H9 (cell line): ENCODE measurements around the gene STPG1. TPM values are rescaled to one million over a fixed set of nuclear protein-coding genes. Genes with fewer than 3 reads are reported as not detected.

Source experiments
- DNase-seq: peaks from one replicate; pipeline ENCODE4 v3.0.0-alpha.2; 2017
- H2AFZ ChIP-seq: one replicate; pipeline ENCODE4 v1.6.1; 2013; ENCODE audit warnings: mild to moderate bottlenecking, low read length, control low read depth, moderate library complexity
- H2AK5ac ChIP-seq: 2 replicates; pipeline ENCODE4 v1.6.1; 2013; ENCODE audit warnings: low read length, control low read depth, mixed read lengths; ENCODE audit not compliant: insufficient read length
- H2BK120ac ChIP-seq: one replicate; pipeline ENCODE4 v1.6.1; 2013; ENCODE audit warnings: low read depth, mild to moderate bottlenecking, low read length, control low read depth, inconsistent platforms; ENCODE audit not compliant: poor library complexity, severe bottlenecking
- H2BK12ac ChIP-seq: 2 replicates; pipeline ENCODE4 v1.6.1; 2013; ENCODE audit warnings: low read length, control low read depth, mixed read lengths, low read depth; ENCODE audit not compliant: insufficient read length
- H2BK15ac ChIP-seq: 2 replicates; pipeline ENCODE4 v1.6.1; 2013; ENCODE audit warnings: low read depth, low read length, control low read depth
- H2BK20ac ChIP-seq: one replicate; pipeline ENCODE4 v1.6.1; 2013; ENCODE audit warnings: low read depth, mild to moderate bottlenecking, low read length, control low read depth, inconsistent platforms; ENCODE audit not compliant: poor library complexity, severe bottlenecking
- H2BK5ac ChIP-seq: 2 replicates; pipeline ENCODE4 v1.6.1; 2013; ENCODE audit warnings: low read length, control low read depth, mixed read lengths; ENCODE audit not compliant: insufficient read length
- H3K14ac ChIP-seq: 2 replicates; pipeline ENCODE4 v1.6.1; 2013; ENCODE audit warnings: low read length, control low read depth; ENCODE audit not compliant: insufficient read depth
- H3K18ac ChIP-seq: 2 replicates; pipeline ENCODE4 v1.6.1; 2013; ENCODE audit warnings: low read depth, mild to moderate bottlenecking, mixed read lengths, low read length, control low read depth; ENCODE audit not compliant: insufficient read length
- H3K23ac ChIP-seq: 2 replicates; pipeline ENCODE4 v1.6.1; 2013; ENCODE audit warnings: low read length, control low read depth, mixed read lengths, low read depth; ENCODE audit not compliant: insufficient read length
- H3K23me2 ChIP-seq: 2 replicates; pipeline ENCODE4 v1.6.1; 2013; ENCODE audit warnings: low read depth, mild to moderate bottlenecking, mixed read lengths, low read length, control low read depth; ENCODE audit not compliant: insufficient read length, poor library complexity, severe bottlenecking
- H3K27ac ChIP-seq: 2 replicates; pipeline ENCODE4 v1.5.1; 2013; ENCODE audit warnings: low read length, control low read depth, mixed read lengths, low read depth; ENCODE audit not compliant: insufficient read length
- H3K27me3 ChIP-seq: 2 replicates; pipeline ENCODE4 v1.6.1; 2013; ENCODE audit warnings: low read length, control low read depth, inconsistent platforms; ENCODE audit not compliant: insufficient read depth
- H3K4ac ChIP-seq: 2 replicates; pipeline ENCODE4 v1.6.1; 2013; ENCODE audit warnings: low read depth, mild to moderate bottlenecking, control low read depth, inconsistent platforms, low read length, moderate library complexity
- H3K4me1 ChIP-seq: 2 replicates; pipeline ENCODE4 v1.6.1; 2013; ENCODE audit warnings: low read length, control low read depth, inconsistent platforms; ENCODE audit not compliant: insufficient read depth
- H3K4me2 ChIP-seq: 2 replicates; pipeline ENCODE4 v1.6.1; 2013; ENCODE audit warnings: low read length, control low read depth, mixed read lengths; ENCODE audit not compliant: insufficient read length, insufficient read depth
- H3K56ac ChIP-seq: 2 replicates; pipeline ENCODE4 v1.6.1; 2013; ENCODE audit warnings: low read depth, mild to moderate bottlenecking, mixed read lengths, low read length, control low read depth; ENCODE audit not compliant: insufficient read length
- H3K79me1 ChIP-seq: 2 replicates; pipeline ENCODE4 v1.6.1; 2013; ENCODE audit warnings: low read depth, mild to moderate bottlenecking, moderate library complexity, low read length, control low read depth, inconsistent platforms; ENCODE audit not compliant: insufficient read depth, poor library complexity, severe bottlenecking
- H3K79me2 ChIP-seq: 2 replicates; pipeline ENCODE4 v1.6.1; 2013; ENCODE audit warnings: low read length, control low read depth, inconsistent platforms; ENCODE audit not compliant: insufficient read depth
- H3K9ac ChIP-seq: 2 replicates; pipeline ENCODE4 v1.6.1; 2013; ENCODE audit warnings: low read length, control low read depth, mixed read lengths; ENCODE audit not compliant: insufficient read length; ENCODE audit errors: extremely low read depth
- H3K9me3 ChIP-seq: one replicate; pipeline ENCODE4 v1.6.1; 2013; ENCODE audit warnings: low read depth, low read length, inconsistent platforms; ENCODE audit not compliant: control insufficient read depth
- H3T11ph ChIP-seq: one replicate; pipeline ENCODE4 v1.6.1; 2013; ENCODE audit warnings: mild to moderate bottlenecking, low read length, control low read depth, inconsistent platforms
- H4K20me1 ChIP-seq: one replicate; pipeline ENCODE4 v1.6.1; 2013; ENCODE audit not compliant: control insufficient read depth, insufficient read length, insufficient read depth
- H4K5ac ChIP-seq: 2 replicates; pipeline ENCODE4 v1.6.1; 2013; ENCODE audit warnings: low read depth, mild to moderate bottlenecking, mixed read lengths, low read length, control low read depth; ENCODE audit not compliant: insufficient read length
- H4K8ac ChIP-seq: replicated peaks from 2 replicates; pipeline ENCODE4 v1.6.1; 2013; ENCODE audit warnings: low read length, control low read depth, mixed read lengths, low read depth; ENCODE audit not compliant: insufficient read length
- H4K91ac ChIP-seq: 2 replicates; pipeline ENCODE4 v1.6.1; 2013; ENCODE audit warnings: low read depth, mild to moderate bottlenecking, moderate library complexity, mixed read lengths, low read length, control low read depth; ENCODE audit not compliant: insufficient read length
- H3K27ac Mint-ChIP-seq, 3 experiments: 2 replicates in 2 of 3; 3 replicates in 1 of 3; pipeline ENCODE4 v1.8.0; 2020 to 2021; ENCODE audit warnings: mixed read lengths in 3 of 3, mild to moderate bottlenecking in 1 of 3, moderate library complexity in 1 of 3
- H3K27me3 Mint-ChIP-seq: 2 replicates; pipeline ENCODE4 v1.8.0; 2021; ENCODE audit warnings: low read depth, mild to moderate bottlenecking, moderate library complexity, mixed read lengths
- H3K36me3 Mint-ChIP-seq, 3 experiments: 2 replicates in 2 of 3; 3 replicates in 1 of 3; pipeline ENCODE4 v1.8.0; 2020 to 2021; ENCODE audit warnings: low read depth in 3 of 3, mixed read lengths in 3 of 3; ENCODE audit not compliant: insufficient read depth in 1 of 3
- H3K4me1 Mint-ChIP-seq, 2 experiments: 2 replicates each; pipeline ENCODE4 v1.8.0; 2020; ENCODE audit warnings: mixed read lengths in 2 of 2
- H3K4me3 Mint-ChIP-seq, 2 experiments: 2 replicates in 1 of 2; 3 replicates in 1 of 2; pipeline ENCODE4 v1.8.0; 2020 to 2021; ENCODE audit warnings: mild to moderate bottlenecking in 2 of 2, mixed read lengths in 2 of 2, moderate library complexity in 1 of 2
- H3K9me3 Mint-ChIP-seq, 2 experiments: 2 replicates in 1 of 2; 3 replicates in 1 of 2; pipeline ENCODE4 v1.8.0; 2020; ENCODE audit warnings: mild to moderate bottlenecking in 2 of 2, mixed read lengths in 2 of 2, moderate library complexity in 1 of 2
- CTCF ChIP-seq: fragments of 200-600 bp; sonication (generic); conservative IDR thresholded peaks from 3 replicates; pipeline ENCODE4 v1.8.0; 2021; ENCODE audit warnings: antibody characterized with exemption, mild to moderate bottlenecking
- WGBS: extraction: QIAGEN DNeasy Blood & Tissue Kit; methylation state at CpG from one replicate; pipeline ENCODE4 v1.1.7; 2013; ENCODE audit warnings: missing lambda C conversion rate, low lambda C conversion rate, mixed read lengths; ENCODE audit not compliant: insufficient read length; ENCODE audit errors: extremely low coverage; 5-methylcytosine and 5-hydroxymethylcytosine counted together
- total RNA-seq: library from RNA; stranded (reverse); gene quantifications from 2 replicates; pipeline ENCODE4 v1.2.1, GENCODE V29; 2021

Gene STPG1
- total RNA-seq, 1 experiment from 2014 or later = 8.3 TPM

DNA sequence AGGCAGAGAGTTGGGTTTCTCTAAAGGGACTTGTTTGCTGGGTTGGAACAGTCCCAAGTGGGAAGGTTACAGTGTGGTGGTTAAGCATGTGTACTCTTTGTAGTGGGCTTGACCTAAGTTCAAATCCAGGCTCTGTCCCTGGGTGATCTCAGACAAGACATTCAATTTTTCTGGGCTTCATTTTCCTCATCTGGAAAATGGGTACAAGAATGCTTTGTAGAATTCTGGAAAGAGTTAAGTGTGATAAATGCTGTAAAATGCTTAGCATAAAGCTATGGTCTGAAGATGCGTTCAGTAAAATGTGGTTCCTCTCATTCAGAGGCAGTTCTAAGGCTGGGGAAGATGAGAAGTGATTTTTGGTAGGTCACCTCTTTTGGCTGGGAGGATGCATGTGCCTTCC, 93.6 kb downstream of the STPG1 start:
- Histone ChIP-seq H2BK120ac (no peak overlapping the region), H3K23ac (no peak overlapping the region), H3K27ac (no peak overlapping the region), H2BK15ac (no peak overlapping the region), H3T11ph (no peak overlapping the region), H2BK5ac (no peak overlapping the region), H2AK5ac (no peak overlapping the region), H4K91ac (no peak overlapping the region), H4K5ac (no peak overlapping the region), H4K20me1 (peaks cover 3% of the 10 kb centered on the region), H2AFZ (no peak overlapping the region), H2BK12ac (no peak overlapping the region), H3K14ac (no peak overlapping the region), H4K8ac (no peak overlapping the region), H3K4me2 (peak overlapping the region; percentile 85), H3K56ac (no peak overlapping the region), H3K79me2 (no peaks in the 10 kb centered on the region), H3K9me3 (no peaks in the 10 kb centered on the region), H3K4me1 (no peaks in the 10 kb centered on the region), H3K79me1 (no peaks in the 10 kb centered on the region), H3K4ac (no peak overlapping the region), H3K27me3 (peaks cover 8% of the 10 kb centered on the region; the same call in 1 of the 2 replicates), H2BK20ac (no peak overlapping the region), H3K9ac (no peak overlapping the region), H3K23me2 (peaks cover 15% of the 10 kb centered on the region), H3K18ac (no peak overlapping the region)
- DNase-seq = no peak
- no peak for TF ChIP-seq CTCF
- H3K9me3 Mint-ChIP-seq = no peaks in the 10 kb centered on the region; a peak in 1 of 5 replicates
- WGBS = no CpG with 5 or more reads among the region's 1 CpG
- H3K27ac Mint-ChIP-seq = no peak overlapping the region
- H3K4me1 Mint-ChIP-seq = peaks cover 51 to 64% of the 10 kb centered on the region in 2 experiments
- no peaks in the 10 kb centered on the region for H3K36me3 Mint-ChIP-seq
- H3K4me3 Mint-ChIP-seq = peak overlapping the region; percentile 63 to 76; a peak in 4 of 5 replicates
- H3K27me3 Mint-ChIP-seq = peaks cover 47% of the 10 kb centered on the region
